ENCODE data around the gene KIF26B. TPM values are rescaled to one million over a fixed set of nuclear protein-coding genes. Genes with fewer than 3 reads are reported as not detected.

KIF26B gene
- total and polyA plus RNA-seq, 2 of the 4 experiments (the other 2 are of a cell fraction): 0.53 to 0.54 TPM

- no peak overlapping the region for H2BK15ac ChIP-seq (ENCODE audit: low read depth, low read length)
- DNase-seq (no peak), ATAC-seq (ENCODE audit: low read depth) (no peak)
- H3K56ac ChIP-seq (ENCODE audit: extremely low read depth, insufficient read depth, low read length): no peak overlapping the region
- CTCF ChIA-PET: no interaction called here
- H4K20me1 ChIP-seq (ENCODE audit: insufficient read depth, low read length): no peaks in the 10 kb centered on the region
- no peak overlapping the region for H2AK9ac ChIP-seq (replicated peaks; ENCODE audit: low read depth, low read length, poor library complexity)
- POLR2A ChIA-PET (ENCODE audit: unreplicated experiment): no interaction called here
- H3K23ac ChIP-seq (ENCODE audit: low read depth, low read length): no peak overlapping the region
- no peak overlapping the region for H2AFZ ChIP-seq (replicated peaks; ENCODE audit: low read length, poor library complexity)
- peaks cover 2% of the 10 kb centered on the region for H3K4me1 ChIP-seq (ENCODE audit: control insufficient read depth, insufficient read depth, low read length)
- no peak overlapping the region for H3K9ac ChIP-seq (ENCODE audit: low read depth, low read length)
- H4K5ac ChIP-seq (ENCODE audit: low read depth, low read length): no peak overlapping the region
- H3K27ac ChIP-seq (ENCODE audit: insufficient read depth, low read length): no peak overlapping the region
- H3K4me2 ChIP-seq (ENCODE audit: low read depth, low read length): no peak overlapping the region; the same call in none of the 2 replicates
- no peak for TF ChIP-seq USF2 (IDR thresholded peaks at IDR 0.05; ENCODE audit: low read depth, low read length)
- no peak for TF ChIP-seq RAD21 (IDR thresholded peaks at IDR 0.05; ENCODE audit: low read length)
- TF ChIP-seq MXI1 (IDR thresholded peaks at IDR 0.05; ENCODE audit: borderline replicate concordance, low read depth, low read length): no peak
- TF ChIP-seq MAZ (IDR thresholded peaks at IDR 0.05; ENCODE audit: borderline replicate concordance, low read depth, low read length): no peak
- no peak for TF ChIP-seq FOS (IDR thresholded peaks at IDR 0.05; ENCODE audit: low read depth, low read length)
- TF ChIP-seq RCOR1 (IDR thresholded peaks at IDR 0.05; ENCODE audit: insufficient replicate concordance, low read length): no peak
- no peak for TF ChIP-seq BHLHE40 (IDR thresholded peaks at IDR 0.05; ENCODE audit: low read depth, low read length)
- TF ChIP-seq POLR2A (IDR thresholded peaks at IDR 0.05; ENCODE audit: low read depth, low read length): no peak
- no peak for TF ChIP-seq CTCF (conservative IDR thresholded peaks at IDR 0.05; ENCODE audit: low read depth, low read length)
- TF ChIP-seq SMC3 (IDR thresholded peaks at IDR 0.05; ENCODE audit: low read depth, low read length): no peak
- no peak for TF ChIP-seq RFX5 (IDR thresholded peaks at IDR 0.05; ENCODE audit: low read depth, low read length)
- no peak for TF ChIP-seq MAFK (IDR thresholded peaks at IDR 0.05; ENCODE audit: low read depth, low read length)
- TF ChIP-seq CEBPB (IDR thresholded peaks at IDR 0.05; ENCODE audit: low read depth, low read length): no peak
- no peak for TF ChIP-seq NFE2L2 (IDR thresholded peaks at IDR 0.05; ENCODE audit: low read depth, low read length)
- H3K4me3 ChIP-seq (ENCODE audit: insufficient read depth, low read depth, low read length): no peak overlapping the region
- in situ Hi-C loops (cut with MboI; ENCODE audit: low sequenced_read_pairs): no loop called here
- no peak overlapping the region for H2BK120ac ChIP-seq (ENCODE audit: low read depth, low read length)
- WGBS, 2 experiments (ENCODE audit: extremely low coverage in 2 of 2, insufficient read length in 1 of 2): no CpG with 5 or more reads among the region's 4 CpGs
- H4K91ac ChIP-seq (ENCODE audit: insufficient read depth, low read depth, low read length): no peak overlapping the region
- no peaks in the 10 kb centered on the region for H3K27me3 ChIP-seq (ENCODE audit: control insufficient read depth, insufficient read depth, low read length)
- no peak overlapping the region for H2BK5ac ChIP-seq (ENCODE audit: low read depth, low read length, poor library complexity, severe bottlenecking)
- no peaks in the 10 kb centered on the region for H3K9me3 ChIP-seq (ENCODE audit: control insufficient read depth, insufficient read depth, low read length)
- no peak overlapping the region for H4K8ac ChIP-seq (ENCODE audit: low read depth in 2 of 2, low read length in 2 of 2)
- H3K79me1 ChIP-seq (ENCODE audit: low read depth in 1 of 2, low read length in 2 of 2): peaks cover 0 to 4% of the 10 kb centered on the region in 2 experiments; a peak in 1 of 4 replicates
- no peak overlapping the region for H2AK5ac ChIP-seq (ENCODE audit: low read depth, low read length)
- H3K18ac ChIP-seq (ENCODE audit: low read depth, low read length): no peak overlapping the region
- no peaks in the 10 kb centered on the region for H3K36me3 ChIP-seq (ENCODE audit: control insufficient read depth, insufficient read depth, low read length)
- no peak overlapping the region for H2BK20ac ChIP-seq (ENCODE audit: low read depth, low read length)
- no TSS peak for BruUV-seq (replicated peaks)
- H3K9me1 ChIP-seq (ENCODE audit: insufficient read depth, low read length): no peaks in the 10 kb centered on the region
- no peak overlapping the region for H3K14ac ChIP-seq (replicated peaks; ENCODE audit: low read depth, low read length)
- dilution Hi-C loops (cut with HindIII; ENCODE audit: low sequenced_read_pairs, unreplicated experiment): no loop called here
- intact Hi-C loops (cut with micrococcal nuclease): no loop called here
- no peak overlapping the region for H3K4ac ChIP-seq (ENCODE audit: low read depth, low read length)
These were observed 33.6 kb downstream of the KIF26B start for GRCh38 chr1:245188403-245188802.

All from IMR-90 (cell line).